ENCODE measurements around the gene SPATS2L.

SPATS2L gene

DNA sequence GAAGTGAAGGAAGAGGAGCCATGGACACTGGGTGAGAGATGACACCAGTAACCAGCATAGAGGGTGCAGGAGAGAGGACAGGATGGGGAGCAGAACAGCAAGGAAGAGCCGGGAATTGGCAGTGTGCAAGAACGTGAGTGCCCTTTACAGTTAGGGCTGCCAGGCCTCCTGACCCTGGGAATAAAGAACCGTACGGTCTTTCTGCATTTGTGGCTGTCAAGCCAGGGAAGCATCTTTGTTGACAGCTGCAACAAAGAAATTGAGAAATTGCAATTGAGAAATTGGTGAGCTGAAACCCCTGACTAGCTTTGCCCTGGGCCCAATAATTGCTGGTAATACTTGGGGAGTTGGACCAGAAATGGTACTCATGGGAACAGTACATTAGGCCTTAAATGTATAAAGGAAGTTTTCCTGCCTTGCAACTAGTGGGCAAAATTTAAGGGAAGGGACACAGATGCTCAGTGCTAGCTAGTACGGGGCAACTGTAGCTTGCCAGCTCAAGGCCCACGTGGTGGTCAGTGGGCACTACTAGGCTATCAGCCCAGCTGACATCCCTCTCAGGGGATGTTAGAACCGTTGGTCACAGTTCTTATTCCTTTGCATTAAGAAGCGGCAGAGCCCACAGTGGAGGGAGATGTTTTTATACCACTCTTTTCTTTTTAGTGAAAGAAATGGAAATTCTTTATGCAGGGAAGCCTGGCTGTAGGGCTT lies 146.8 kb downstream of the SPATS2L start:
- no peak overlapping the region for H3K27ac ChIP-seq
- no peak overlapping the region for H3K9ac ChIP-seq
- H3K4me3 ChIP-seq: no peak overlapping the region
- no peaks in the 10 kb centered on the region for H3K27me3 ChIP-seq
- H3K36me3 ChIP-seq: peaks cover 7 to 56% (median 23%) of the 10 kb centered on the region in 11 experiments; a peak in 17 of 22 replicates
- H3K4me2 ChIP-seq: no peak overlapping the region
- H3K4me1 ChIP-seq: peaks cover 0 to 25% (median 0%) of the 10 kb centered on the region in 10 experiments; a peak in 7 of 20 replicates
- no peak for TF ChIP-seq Cebpa-rat (IDR thresholded peaks at IDR 0.05)
- H3K9me3 ChIP-seq (replicated peaks in 1 of 11): no peaks in the 10 kb centered on the region
- H4K20me1 ChIP-seq: no peaks in the 10 kb centered on the region

GRCh38 chr2:200453853-200454534 lies 147.5 kb downstream of the SPATS2L start:
- Histone ChIP-seq H3K9me3 (replicated peaks in 1 of 11) (no peaks in the 10 kb centered on the region), H3K4me2 (no peak overlapping the region), H3K36me3 (peaks cover 7 to 57% (median 23%) of the 10 kb centered on the region in 11 experiments; a peak in 18 of 22 replicates), H3K27ac (no peak overlapping the region), H3K4me1 (peaks cover 0 to 25% (median 0%) of the 10 kb centered on the region in 10 experiments; a peak in 7 of 20 replicates), H4K20me1 (no peaks in the 10 kb centered on the region), H3K9ac (no peak overlapping the region), H3K27me3 (no peaks in the 10 kb centered on the region), H3K4me3 (no peak overlapping the region)
- no peak for TF ChIP-seq Cebpa-rat (IDR thresholded peaks at IDR 0.05)

GRCh38 chr2:200454927-200455801 lies 148.7 kb downstream of the SPATS2L start:
- no peak overlapping the region for H3K27ac ChIP-seq
- H3K36me3 ChIP-seq: peaks cover 8 to 67% (median 27%) of the 10 kb centered on the region in 11 experiments; a peak in 18 of 22 replicates
- H3K4me2 ChIP-seq: no peak overlapping the region
- H3K9ac ChIP-seq: no peak overlapping the region
- no peaks in the 10 kb centered on the region for H3K9me3 ChIP-seq (replicated peaks in 1 of 11)
- no peak for TF ChIP-seq Cebpa-rat (IDR thresholded peaks at IDR 0.05)
- peaks cover 0 to 18% (median 0%) of the 10 kb centered on the region in 10 experiments; a peak in 7 of 20 replicates for H3K4me1 ChIP-seq
- no peaks in the 10 kb centered on the region for H3K27me3 ChIP-seq
- H3K4me3 ChIP-seq: no peak overlapping the region
- no peaks in the 10 kb centered on the region for H4K20me1 ChIP-seq

- no peak overlapping the region for H3K4me3 ChIP-seq
Measured at GRCh38 chr2:200455958-200456421, 149.5 kb downstream of the SPATS2L start.

DNA sequence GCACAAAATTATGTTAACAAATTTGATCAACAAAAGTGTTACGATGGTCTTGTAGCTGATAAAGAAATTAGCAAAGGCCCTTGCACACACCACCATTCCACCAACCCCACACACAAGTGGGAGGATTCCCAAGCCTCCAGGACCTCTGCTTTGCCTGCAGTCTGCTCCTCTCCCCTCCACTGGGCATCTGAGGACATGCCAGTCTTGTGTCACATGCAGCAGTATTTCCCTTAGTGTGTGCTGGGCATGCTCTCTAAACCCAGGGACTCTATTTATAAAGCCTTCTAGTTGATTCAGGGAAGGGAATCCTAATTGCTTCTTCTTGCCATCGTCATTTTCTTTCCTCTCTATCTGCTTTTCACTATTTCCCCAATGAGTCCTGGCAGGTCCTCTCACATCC lies 150.1 kb downstream of the SPATS2L start:
- H3K4me2 ChIP-seq: no peak overlapping the region
- TF ChIP-seq Cebpa-rat (IDR thresholded peaks at IDR 0.05): no peak

More at GRCh38 chr2:200455958-200456421, 149.5 kb downstream of the SPATS2L start:
- Histone ChIP-seq H3K9ac (no peak overlapping the region), H3K4me1 (peaks cover 0 to 10% (median 0%) of the 10 kb centered on the region in 10 experiments; a peak in 7 of 20 replicates), H3K27me3 (no peaks in the 10 kb centered on the region), H3K27ac (no peak overlapping the region), H3K4me2 (no peak overlapping the region), H4K20me1 (no peaks in the 10 kb centered on the region), H3K9me3 (replicated peaks in 1 of 11) (no peaks in the 10 kb centered on the region), H3K36me3 (peaks cover 2 to 62% (median 21%) of the 10 kb centered on the region in 11 experiments; a peak in 18 of 22 replicates)
- no peak for TF ChIP-seq Cebpa-rat (IDR thresholded peaks at IDR 0.05)

DNA sequence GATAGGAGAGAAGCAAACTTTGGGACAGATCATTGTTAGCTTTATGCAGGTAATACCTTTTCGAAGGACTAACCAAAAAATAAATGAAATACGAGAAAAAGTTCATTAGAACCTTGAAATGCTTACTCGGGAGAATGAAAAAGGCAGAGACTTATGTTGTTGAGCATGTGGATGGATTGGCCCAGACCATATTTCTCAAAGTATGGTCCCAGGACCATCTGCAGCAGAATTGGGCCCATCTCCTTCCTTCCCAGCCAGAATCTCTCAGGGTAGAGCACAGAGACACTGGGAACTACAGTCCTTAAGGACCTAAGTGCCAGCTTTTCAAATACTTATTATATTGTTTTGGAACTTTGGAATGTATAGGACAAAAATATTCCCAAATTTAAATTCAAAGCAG lies 152.6 kb downstream of the SPATS2L start:
- H3K27ac ChIP-seq: no peak overlapping the region
- TF ChIP-seq Cebpa-rat (IDR thresholded peaks at IDR 0.05): no peak

More for the DNA sequence above, 150.1 kb downstream of the SPATS2L start:
- Histone ChIP-seq H4K20me1 (no peaks in the 10 kb centered on the region), H3K9me3 (replicated peaks in 1 of 11) (no peaks in the 10 kb centered on the region), H3K27me3 (no peaks in the 10 kb centered on the region), H3K4me1 (peaks cover 0 to 4% (median 0%) of the 10 kb centered on the region in 10 experiments; a peak in 7 of 20 replicates), H3K36me3 (peaks cover 0 to 66% (median 17%) of the 10 kb centered on the region in 11 experiments; a peak in 16 of 22 replicates), H3K27ac (no peak overlapping the region), H3K9ac (no peak overlapping the region), H3K4me3 (no peak overlapping the region)

DNA sequence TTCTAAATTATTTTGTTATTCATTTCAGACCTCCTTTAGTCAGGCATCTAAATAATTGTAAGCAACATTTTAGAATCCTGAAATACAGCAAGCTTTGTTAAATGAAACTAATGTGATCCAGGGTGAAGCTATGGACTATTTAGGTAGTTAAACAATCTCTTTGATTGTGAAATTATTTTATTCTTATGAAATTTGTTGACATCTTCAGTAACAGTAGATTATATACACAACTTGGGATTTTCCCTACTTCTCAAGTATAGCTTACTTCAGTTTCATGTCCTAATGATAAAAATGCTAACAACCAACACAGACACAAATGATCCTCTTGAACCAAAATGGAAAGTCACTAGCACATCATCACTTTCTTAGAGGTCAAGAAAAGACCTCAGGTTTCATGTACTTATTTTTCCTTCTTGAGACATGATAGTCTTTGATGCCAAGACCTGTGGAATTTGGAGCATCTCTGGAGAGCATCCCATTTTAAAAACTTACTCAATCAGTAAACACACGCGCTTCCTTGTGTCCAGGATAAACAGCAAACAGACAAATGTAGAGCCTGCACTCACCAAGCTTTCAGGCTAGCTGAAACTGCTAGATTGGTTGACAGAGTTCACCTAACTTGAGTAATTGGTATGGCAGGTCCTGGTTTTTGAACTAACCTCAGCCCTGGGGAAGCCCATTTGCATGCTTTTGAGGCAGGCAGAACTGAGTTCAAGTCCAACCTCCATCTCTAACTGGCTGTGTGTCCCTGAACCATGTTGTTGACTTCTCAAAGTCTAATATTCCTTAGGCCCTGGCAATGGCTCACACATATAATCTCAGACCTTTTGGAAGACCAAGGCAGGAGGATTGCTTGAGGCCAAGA lies 155.6 kb downstream of the SPATS2L start:
- TF ChIP-seq Cebpa-rat (IDR thresholded peaks at IDR 0.05): no peak
- no peaks in the 10 kb centered on the region for H3K27me3 ChIP-seq
- no peak overlapping the region for H3K9ac ChIP-seq
- no peaks in the 10 kb centered on the region for H3K9me3 ChIP-seq (replicated peaks in 1 of 11)
- H3K27ac ChIP-seq: no peak overlapping the region
- no peak overlapping the region for H3K4me3 ChIP-seq
- peaks cover 8 to 79% (median 28%) of the 10 kb centered on the region in 11 experiments for H3K36me3 ChIP-seq
- H4K20me1 ChIP-seq: no peaks in the 10 kb centered on the region
- no peaks in the 10 kb centered on the region for H3K4me1 ChIP-seq
- no peak overlapping the region for H3K4me2 ChIP-seq

More for the DNA sequence above, 152.6 kb downstream of the SPATS2L start:
- Histone ChIP-seq H3K9ac (no peak overlapping the region), H3K4me3 (no peak overlapping the region), H3K27me3 (no peaks in the 10 kb centered on the region), H3K9me3 (replicated peaks in 1 of 11) (no peaks in the 10 kb centered on the region), H3K4me2 (no peak overlapping the region), H4K20me1 (no peaks in the 10 kb centered on the region), H3K4me1 (no peaks in the 10 kb centered on the region), H3K36me3 (peaks cover 1 to 77% (median 25%) of the 10 kb centered on the region in 11 experiments; a peak in 20 of 22 replicates)

GRCh38 chr2:200463452-200463851 lies 157.0 kb downstream of the SPATS2L start:
- Histone ChIP-seq H3K4me1 (no peaks in the 10 kb centered on the region), H3K36me3 (peaks cover 14 to 84% (median 42%) of the 10 kb centered on the region in 11 experiments), H3K4me3 (no peak overlapping the region), H3K27me3 (no peaks in the 10 kb centered on the region), H3K9me3 (replicated peaks in 1 of 11) (no peaks in the 10 kb centered on the region), H3K9ac (no peak overlapping the region), H3K4me2 (no peak overlapping the region), H4K20me1 (no peaks in the 10 kb centered on the region), H3K27ac (no peak overlapping the region)
- TF ChIP-seq Cebpa-rat (IDR thresholded peaks at IDR 0.05): no peak
